Measurements from ENCODE around the gene CXCL17. TPM values are rescaled to one million over a fixed set of nuclear protein-coding genes. Genes with fewer than 3 reads are reported as not detected.

The CXCL17 gene
- total RNA-seq, 2 donors from 2014 or later: 2.4 to 4.8 TPM

DNA sequence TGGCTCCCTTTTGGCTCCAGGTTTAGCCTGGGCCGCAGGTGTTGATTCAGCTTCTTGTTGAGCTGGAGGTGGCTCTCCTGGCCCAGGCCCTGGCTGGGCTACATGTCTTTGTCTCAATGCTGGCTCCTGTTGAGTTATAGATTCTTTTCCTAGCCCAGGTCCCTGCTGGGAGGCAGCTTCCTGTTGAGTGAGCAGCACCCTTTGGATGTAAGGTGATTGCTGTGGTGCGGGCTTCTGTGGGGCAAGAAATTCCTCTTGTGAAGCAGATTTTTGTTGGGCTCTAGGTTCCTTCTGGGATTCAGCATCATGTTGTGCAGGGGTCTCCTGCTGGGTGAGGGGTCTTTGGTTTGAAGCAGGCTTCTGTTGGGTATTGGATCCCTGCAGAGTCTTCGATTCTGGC, 16.1 kb downstream of the CXCL17 start:
- H3K27ac ChIP-seq: no peak overlapping the region
- H3K27me3 ChIP-seq (replicated peaks; ENCODE audit: insufficient read depth): no peaks in the 10 kb centered on the region
- intact Hi-C loops (cut with DNase I): no loop called here
- DNase-seq (ENCODE audit: low spot score): no peak
- no peaks in the 10 kb centered on the region for H3K9me3 ChIP-seq
- H3K4me1 ChIP-seq (replicated peaks): no peaks in the 10 kb centered on the region
- H3K36me3 ChIP-seq: no peaks in the 10 kb centered on the region
- H3K4me3 ChIP-seq: no peak overlapping the region
- TF ChIP-seq POLR2AphosphoS5 (IDR thresholded peaks at IDR 0.05): no peak
- WGBS: 97% methylated on average over 3 of the region's 3 CpGs

GRCh38 chr19:42424712-42425131, 18.0 kb downstream of the CXCL17 start:
- no peak for DNase-seq (ENCODE audit: low spot score)
- H3K9me3 ChIP-seq: no peaks in the 10 kb centered on the region
- H3K27ac ChIP-seq: no peak overlapping the region
- WGBS: 83% methylated on average over 13 of the region's 13 CpGs
- no peaks in the 10 kb centered on the region for H3K36me3 ChIP-seq
- intact Hi-C loops (cut with DNase I): no loop called here
- H3K4me3 ChIP-seq: no peak overlapping the region
- H3K4me1 ChIP-seq (replicated peaks): no peaks in the 10 kb centered on the region
- TF ChIP-seq POLR2AphosphoS5 (IDR thresholded peaks at IDR 0.05): no peak
- no peak for TF ChIP-seq POLR2A (IDR thresholded peaks at IDR 0.05)
- TF ChIP-seq CTCF (IDR thresholded peaks at IDR 0.05): no peak
- no peaks in the 10 kb centered on the region for H3K27me3 ChIP-seq (replicated peaks; ENCODE audit: insufficient read depth)

DNA sequence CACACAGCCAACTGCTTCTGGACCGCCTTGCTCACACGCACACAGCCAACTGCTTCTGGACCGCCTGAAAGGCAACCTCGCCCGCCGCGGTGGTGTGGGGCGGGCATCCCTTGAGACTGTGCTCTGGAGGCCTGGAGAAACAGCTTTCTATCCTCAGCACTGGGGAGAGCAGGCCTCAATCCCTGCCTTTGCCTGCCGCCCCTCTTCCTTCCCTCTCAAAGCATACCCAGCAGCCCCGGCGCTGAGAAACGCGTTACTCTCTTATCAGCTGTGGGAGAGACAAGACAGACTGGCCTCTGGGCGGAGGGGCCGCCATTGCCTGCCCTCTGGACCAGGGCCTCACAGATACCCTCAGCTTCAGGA, 18.4 kb downstream of the CXCL17 start:
- Histone ChIP-seq H3K27ac (peak overlapping the region in 1 of 2 donors; percentile 41), H3K9me3 (no peaks in the 10 kb centered on the region), H3K4me3 (peak overlapping the region in 1 of 2 donors; percentile 38), H3K4me1 (replicated peaks) (no peaks in the 10 kb centered on the region), H3K27me3 (replicated peaks; ENCODE audit: insufficient read depth) (no peaks in the 10 kb centered on the region), H3K36me3 (no peaks in the 10 kb centered on the region)
- no peak for TF ChIP-seq POLR2A (IDR thresholded peaks at IDR 0.05)
- TF ChIP-seq POLR2AphosphoS5 (IDR thresholded peaks at IDR 0.05): no peak
- no peak for TF ChIP-seq CTCF (IDR thresholded peaks at IDR 0.05)
- DNase-seq (ENCODE audit: low spot score): no peak
- intact Hi-C loops (cut with DNase I): no loop called here
- 74% methylated on average over 15 of the region's 15 CpGs for WGBS

DNA sequence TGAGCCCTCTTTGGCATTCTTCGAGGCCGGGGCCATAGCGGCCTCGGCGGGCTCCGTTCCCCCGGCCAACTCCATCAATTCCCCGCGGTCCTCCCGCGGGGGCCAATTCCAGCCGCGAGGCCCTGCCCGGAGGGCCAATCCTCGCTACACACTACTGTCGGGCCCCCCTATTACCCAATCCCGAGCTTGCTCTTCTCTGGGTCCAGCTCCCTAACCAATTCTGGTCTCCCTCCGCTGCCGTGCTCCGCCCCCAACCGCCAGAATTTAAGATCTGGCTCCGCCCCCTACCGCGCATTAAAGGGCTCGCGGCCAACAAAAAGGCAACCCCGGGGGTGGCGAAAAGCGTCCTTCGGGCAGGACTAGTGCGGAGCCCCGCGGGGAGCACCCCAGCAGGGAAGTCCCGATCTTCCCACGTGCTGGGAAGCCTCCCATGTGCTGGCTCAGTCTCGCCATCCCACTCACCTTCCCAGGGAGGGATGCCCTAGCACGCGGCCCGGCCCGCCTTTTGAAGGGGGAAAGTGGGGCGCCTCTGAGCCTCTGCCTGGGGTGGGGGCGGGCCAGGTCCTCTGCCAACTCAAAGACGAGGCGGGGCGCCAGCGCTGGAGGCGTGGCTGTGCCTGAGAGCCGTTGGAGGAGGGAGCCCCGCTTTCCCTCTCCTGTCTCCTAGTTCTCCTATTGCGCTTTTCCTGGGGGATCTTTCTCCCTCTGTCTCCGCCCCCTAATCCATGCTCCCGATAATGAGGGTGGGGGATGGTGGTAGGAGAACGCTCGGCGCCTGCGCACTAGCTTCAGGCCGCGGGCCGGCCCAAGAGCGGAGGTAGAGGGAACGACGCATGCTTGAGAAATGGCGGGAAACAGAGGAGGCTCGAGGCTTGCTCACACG, 19.0 kb downstream of the CXCL17 start:
- Histone ChIP-seq H3K9me3 (no peaks in the 10 kb centered on the region), H3K4me3 (peak overlapping the region; percentile 38 to 46), H3K27ac (peak overlapping the region; percentile 41 to 45), H3K36me3 (no peaks in the 10 kb centered on the region), H3K4me1 (replicated peaks) (no peaks in the 10 kb centered on the region), H3K27me3 (replicated peaks; ENCODE audit: insufficient read depth) (no peaks in the 10 kb centered on the region)
- WGBS: 3% methylated on average over 65 of the region's 65 CpGs
- DNase-seq (ENCODE audit: low spot score): peak; percentile 86
- TF ChIP-seq CTCF (IDR thresholded peaks at IDR 0.05) (peak in 1 of 4 experiments; percentile 10), POLR2AphosphoS5 (IDR thresholded peaks at IDR 0.05) (peak; percentile 70), POLR2A (IDR thresholded peaks at IDR 0.05) (peak; percentile 57)
- intact Hi-C loops (cut with DNase I): no loop called here

DNA sequence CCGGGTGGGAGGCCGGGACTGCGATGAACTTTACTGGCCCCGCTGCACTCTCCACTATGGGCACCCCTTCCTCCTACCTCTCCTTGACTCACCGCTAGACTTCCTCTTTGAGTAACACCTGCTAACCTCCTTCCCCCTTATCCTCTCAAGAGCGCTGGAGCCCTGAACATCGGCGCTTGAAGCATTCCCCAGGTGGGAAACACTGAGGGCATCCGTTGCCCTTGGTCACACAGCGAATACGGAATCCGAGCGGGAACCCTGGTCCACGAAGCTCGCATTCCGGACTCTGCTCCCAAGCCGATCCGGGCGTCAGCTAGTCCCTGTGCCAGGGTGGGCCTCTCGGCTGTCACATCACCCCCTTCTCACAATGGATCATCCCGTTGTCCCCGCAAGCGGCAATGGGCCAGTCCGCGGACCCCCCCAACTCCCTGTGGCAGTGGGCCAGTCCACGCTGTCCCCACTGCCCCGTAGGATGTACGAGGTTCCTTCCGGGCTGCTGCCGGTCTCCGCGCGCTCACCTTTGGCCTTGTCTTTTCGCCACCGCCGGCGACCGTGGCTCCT, 19.8 kb downstream of the CXCL17 start:
- intact Hi-C loops (cut with DNase I): no loop called here
- no peak for DNase-seq (ENCODE audit: low spot score)

More for the DNA sequence above, 19.8 kb downstream of the CXCL17 start:
- Histone ChIP-seq H3K4me1 (replicated peaks) (no peaks in the 10 kb centered on the region), H3K9me3 (no peaks in the 10 kb centered on the region), H3K27ac (peak overlapping the region; percentile 41 to 45), H3K36me3 (no peaks in the 10 kb centered on the region), H3K4me3 (peak overlapping the region; percentile 38 to 46), H3K27me3 (replicated peaks; ENCODE audit: insufficient read depth) (no peaks in the 10 kb centered on the region)
- no peak for TF ChIP-seq CTCF (IDR thresholded peaks at IDR 0.05)
- 3% methylated on average over 34 of the region's 38 CpGs for WGBS

All from prostate gland (tissue), 2 donors.